A549 (cell line): Measurements from ENCODE around the gene LRRC9. TPM values are rescaled to one million over a fixed set of nuclear protein-coding genes. Genes with fewer than 3 reads are reported as not detected.

Source experiments
- ATAC-seq, 2 experiments: fragments of 200-7000 bp in 1 of 2; fragments of >200 bp in 1 of 2; cut with Nextera tagmentation in 1 of 2; cut with Tn5 transposase in 1 of 2; 3 replicates each; pipeline versions ENCODE4 v1.8.0 to v1.9.1; 2018 to 2020; ENCODE audit warnings: mild to moderate bottlenecking in 1 of 2, moderate library complexity in 1 of 2
- CTCF ChIA-PET: fragments of 300-600 bp; sonication (Branson Sonifier 250); formaldehyde crosslinking; extraction: SDS; loops from one replicate; lab custom pipeline; 2021; ENCODE audit warnings: antibody characterized with exemption, inconsistent platforms; lab: Yijun Ruan, JAX
- POLR2A ChIA-PET: fragments of 350-600 bp; formaldehyde crosslinking; extraction: SDS; loops from one replicate; lab custom pipeline; 2021; ENCODE audit warnings: antibody characterized with exemption, inconsistent platforms; lab: Yijun Ruan, JAX
- DNase-seq, 2 experiments: peaks; one replicate each; pipeline versions ENCODE4 v3.0.0 to v3.0.0-alpha.2; 2011 to 2016; ENCODE audit warnings: low read depth in 1 of 2, low spot score in 1 of 2
- FAIRE-seq: peaks from 2 replicates; lab custom pipeline; 2011; peaks lifted over from hg19 to GRCh38; lab: Jason Lieb, UNC
- H3K27ac ChIP-seq, 2 experiments: fragments of >200 bp; sonication (Bioruptor Twin); formaldehyde crosslinking; 3 replicates each; pipeline ENCODE4 v1.5.1; 2016 to 2017
- H3K4me1 ChIP-seq: fragments of >200 bp; sonication (Bioruptor Twin); formaldehyde crosslinking; 3 replicates; pipeline ENCODE4 v1.6.1; 2016
- H3K4me2 ChIP-seq: fragments of >200 bp; sonication (Bioruptor Twin); formaldehyde crosslinking; 3 replicates; pipeline ENCODE4 v1.6.1; 2016
- H3K4me3 ChIP-seq: fragments of >200 bp; sonication (Bioruptor Twin); formaldehyde crosslinking; 3 replicates; pipeline ENCODE4 v1.5.1; 2016
- H3K9me3 ChIP-seq: fragments of >200 bp; sonication (Bioruptor Twin); formaldehyde crosslinking; 3 replicates; pipeline ENCODE4 v1.6.1; 2016
- BHLHE40 ChIP-seq: IDR thresholded peaks from 2 replicates; pipeline ENCODE4 v1.6.1; 2012; ENCODE audit warnings: low read depth, low read length, inconsistent platforms
- CEBPB ChIP-seq, 2 experiments: fragments of >200 bp in 1 of 2; sonication (Bioruptor Twin) in 1 of 2; formaldehyde crosslinking in 1 of 2; IDR thresholded peaks; 2 replicates each; pipeline ENCODE4 v1.6.1; 2012 to 2016
- CHD2 ChIP-seq: fragments of 150-350 bp; IDR thresholded peaks from 2 replicates; pipeline ENCODE4 v1.6.1; 2014; ENCODE audit warnings: low read length; ENCODE audit not compliant: partially characterized antibody
- EHMT2 ChIP-seq: fragments of 200-600 bp; sonication (generic); IDR thresholded peaks from 2 replicates; pipeline ENCODE4 v1.6.1; 2016; ENCODE audit warnings: antibody characterized with exemption, low read depth, mild to moderate bottlenecking, moderate library complexity
- FOSL2 ChIP-seq, 2 experiments: fragments of 450-650 bp in 1 of 2; fragments of >200 bp in 1 of 2; sonication (Bioruptor Twin) in 1 of 2; formaldehyde crosslinking; IDR thresholded peaks; 2 replicates each; pipeline versions ENCODE4 v1.5.0 to v1.6.1; 2016 to 2020; ENCODE audit warnings: mild to moderate bottlenecking in 1 of 2, moderate library complexity in 1 of 2
- GATA3 ChIP-seq: IDR thresholded peaks from 2 replicates; pipeline ENCODE4 v1.6.1; 2012; ENCODE audit warnings: borderline replicate concordance
- HDAC2 ChIP-seq: fragments of 200-600 bp; sonication (generic); IDR thresholded peaks from 2 replicates; pipeline ENCODE4 v1.6.1; 2016
- HOXB5 ChIP-seq: fragments of 250-450 bp; sonication (Bioruptor Pico); IDR thresholded peaks from 2 replicates; pipeline ENCODE4 v1.5.0; 2020; ENCODE audit warnings: mild to moderate bottlenecking, moderate library complexity
- JUN ChIP-seq, 2 experiments: fragments of >200 bp; sonication (Bioruptor Twin); formaldehyde crosslinking; IDR thresholded peaks; 2 replicates in 1 of 2; 3 replicates in 1 of 2; pipeline ENCODE4 v1.6.1; 2016 to 2017
- JUNB ChIP-seq: fragments of >200 bp; sonication (Bioruptor Twin); formaldehyde crosslinking; IDR thresholded peaks from 2 replicates; pipeline ENCODE4 v1.6.1; 2016
- MYC ChIP-seq: IDR thresholded peaks from 2 replicates; pipeline ENCODE4 v1.6.1; 2012; ENCODE audit warnings: mild to moderate bottlenecking, inconsistent platforms, low read length, improper control_type of control experiment, borderline replicate concordance
- NFE2L2 ChIP-seq: fragments of 150-350 bp; conservative IDR thresholded peaks from 2 replicates; pipeline ENCODE4 v1.6.1; 2014; ENCODE audit warnings: low read length
- PHF8 ChIP-seq: fragments of 200-600 bp; sonication (generic); IDR thresholded peaks from 2 replicates; pipeline ENCODE4 v1.6.1; 2016; ENCODE audit warnings: low read depth, mild to moderate bottlenecking, antibody characterized with exemption, moderate library complexity, borderline replicate concordance
- POLR2AphosphoS2 ChIP-seq: conservative IDR thresholded peaks from 2 replicates; pipeline ENCODE4 v1.6.1; 2012; ENCODE audit warnings: low read length, improper control_type of control experiment, inconsistent platforms
- RCOR1 ChIP-seq: fragments of 150-350 bp; IDR thresholded peaks from 2 replicates; pipeline ENCODE4 v1.6.1; 2014; ENCODE audit warnings: antibody characterized with exemption, low read length, low read depth
- SREBF2 ChIP-seq: fragments of 450-650 bp; IDR thresholded peaks from 2 replicates; pipeline ENCODE4 v1.6.1; 2014; ENCODE audit warnings: mild to moderate bottlenecking, moderate library complexity
- TP53 ChIP-seq: fragments of 250-450 bp; sonication (Bioruptor Pico); IDR thresholded peaks from 2 replicates; pipeline ENCODE4 v1.5.0; 2021; ENCODE audit warnings: mild to moderate bottlenecking, moderate library complexity
- ZC3H11A ChIP-seq: fragments of 450-650 bp; IDR thresholded peaks from 2 replicates; pipeline ENCODE4 v1.6.1; 2014; ENCODE audit warnings: antibody characterized with exemption, mild to moderate bottlenecking
- ZNF302 ChIP-seq: fragments of 250-450 bp; sonication (Bioruptor Pico); IDR thresholded peaks from 2 replicates; pipeline ENCODE4 v1.9.0; 2021; ENCODE audit warnings: inconsistent platforms, mild to moderate bottlenecking, moderate library complexity
- WGBS: methylation state at CpG from one replicate; pipeline ENCODE4 v1.1.6; 2017; ENCODE audit errors: missing lambda C conversion rate; 5-methylcytosine and 5-hydroxymethylcytosine counted together
- polyA plus RNA-seq, 4 experiments: library from polyadenylated mRNA; depleted of rRNA in 3 of 4; stranded (reverse); fragments of >200 nt; fragmentation: RNase III in 1 of 4; extraction: RNeasy Plus Mini Kit Qiagen cat#74134 plus additional on column Dnase treatment in 1 of 4; gene quantifications; 2 replicates in 3 of 4; 3 replicates in 1 of 4; pipeline ENCODE4 v1.2.3, GENCODE V29; 2011 to 2017
- TF ChIP-seq, protein P1 (sequence below): fragments of 200-600 bp; sonication (generic); IDR thresholded peaks from 2 replicates; pipeline ENCODE4 v1.6.1; 2016; ENCODE audit warnings: antibody characterized with exemption, mild to moderate bottlenecking, moderate library complexity
- TF ChIP-seq, protein P2 (sequence below): fragments of >200 bp; sonication (Bioruptor Twin); formaldehyde crosslinking; IDR thresholded peaks from 3 replicates; pipeline ENCODE4 v1.6.1; 2016

Gene LRRC9
- polyA plus RNA-seq, 2 of the 4 experiments (the other 2 are of a cell fraction), result not detected

DNA sequence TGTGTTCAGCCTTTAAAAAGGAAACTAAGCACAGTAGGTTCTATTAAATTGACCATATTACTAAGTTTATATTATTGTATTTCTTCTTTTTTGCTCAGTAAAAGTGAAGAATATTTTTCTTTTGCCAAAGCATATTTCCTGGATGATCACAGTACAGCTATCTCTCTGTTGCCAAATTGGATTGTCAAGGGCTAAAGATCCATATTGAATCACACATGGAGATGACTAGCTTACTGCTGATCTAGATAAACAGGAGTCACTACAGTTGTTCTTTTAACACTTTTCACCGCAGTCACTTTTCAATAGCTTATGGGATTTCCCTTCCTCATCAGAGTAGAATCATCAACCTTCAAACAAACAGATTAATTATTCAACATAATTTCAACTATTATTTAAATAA is 78.6 kb downstream of the LRRC9 start:
- CTCF ChIA-PET, result interaction anchor here (1.3 kb wide), 1 partner anchor 167 kb away, joined by 5 read pairs; the partner anchor contains the start of gene DHRS7
- TF ChIP-seq FOSL2 (IDR thresholded peaks at IDR 0.05) (no peak), FOSL2 (CRISPR knock-in tag; IDR thresholded peaks at IDR 0.05) (no peak), TP53 (no peak), POLR2AphosphoS2 (no peak), SREBF2 (no peak), ZNF302 (CRISPR knock-in tag) (no peak), CEBPB (IDR thresholded peaks at IDR 0.05) (no peak)
- H3K27ac ChIP-seq, result no peak overlapping the region
- DNase-seq, result no peak
- 34% methylated on average over 1 of the region's 1 CpG for WGBS
- ATAC-seq, result no peak
- H3K4me1 ChIP-seq, result peaks cover 4% of the 10 kb centered on the region; the same call in 2 of the 3 replicates
- POLR2A ChIA-PET, result no interaction called here
- H3K4me2 ChIP-seq, result no peak overlapping the region
- no peak overlapping the region for H3K4me3 ChIP-seq
- H3K9me3 ChIP-seq, result no peaks in the 10 kb centered on the region
- FAIRE-seq, result no peak

DNA sequence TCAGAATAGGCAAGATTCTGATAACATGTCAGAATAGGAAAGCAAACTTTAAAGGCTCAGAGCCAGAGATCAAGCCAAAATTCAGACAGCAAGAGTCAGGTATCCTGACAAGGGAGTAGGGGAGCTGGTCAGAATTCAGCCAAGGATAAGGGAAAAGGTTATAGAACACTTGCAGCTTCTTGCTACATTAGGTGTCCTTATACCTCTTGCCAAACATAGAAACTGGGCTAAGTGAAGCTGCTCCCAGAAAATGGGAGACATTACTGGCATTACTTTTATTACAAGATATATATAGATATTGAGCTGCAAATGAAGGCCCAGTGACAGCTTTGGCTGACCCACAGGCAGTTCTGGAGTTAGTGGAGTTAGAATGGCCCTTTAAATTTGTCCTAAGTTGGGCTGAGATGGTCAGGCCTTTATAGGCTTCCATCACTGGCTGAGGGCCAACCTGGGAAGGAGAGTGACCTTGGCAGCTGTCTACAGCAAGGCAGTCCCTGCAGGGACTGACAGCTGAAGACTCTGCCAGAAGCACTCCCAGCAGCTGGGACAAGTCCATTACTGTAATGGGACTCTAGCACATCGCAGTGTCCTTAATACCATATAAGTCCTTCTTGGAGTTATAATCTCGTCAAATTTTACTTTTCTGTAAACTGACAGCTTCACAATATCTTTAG is 83.0 kb downstream of the LRRC9 start:
- ATAC-seq (no peak), DNase-seq (no peak), FAIRE-seq (no peak)
- Histone ChIP-seq H3K27ac (no peak overlapping the region), H3K4me1 (peaks cover 9% of the 10 kb centered on the region; the same call in 2 of the 3 replicates), H3K4me3 (no peak overlapping the region), H3K4me2 (no peak overlapping the region), H3K9me3 (no peaks in the 10 kb centered on the region)
- 28% methylated on average over 2 of the region's 2 CpGs for WGBS
- ChIA-PET POLR2A (no interaction called here), CTCF (interaction anchor here (1.3 kb wide), 1 partner anchor 163 kb away, joined by 3 read pairs; no protein-coding TSS in a partner anchor)
- no peak for TF ChIP-seq JUNB
- TF ChIP-seq BHLHE40, result no peak
- TF ChIP-seq MYC, result no peak
- no peak for TF ChIP-seq POLR2AphosphoS2
- TF ChIP-seq NFE2L2, result no peak
- TF ChIP-seq CHD2, result no peak
- no peak for TF ChIP-seq ZC3H11A
- TF ChIP-seq PHF8, result no peak
- no peak for TF ChIP-seq FOSL2 (IDR thresholded peaks at IDR 0.05)
- TF ChIP-seq FOSL2 (CRISPR knock-in tag; IDR thresholded peaks at IDR 0.05), result no peak
- no peak for TF ChIP-seq HOXB5 (CRISPR knock-in tag)
- TF ChIP-seq, protein P1, sequence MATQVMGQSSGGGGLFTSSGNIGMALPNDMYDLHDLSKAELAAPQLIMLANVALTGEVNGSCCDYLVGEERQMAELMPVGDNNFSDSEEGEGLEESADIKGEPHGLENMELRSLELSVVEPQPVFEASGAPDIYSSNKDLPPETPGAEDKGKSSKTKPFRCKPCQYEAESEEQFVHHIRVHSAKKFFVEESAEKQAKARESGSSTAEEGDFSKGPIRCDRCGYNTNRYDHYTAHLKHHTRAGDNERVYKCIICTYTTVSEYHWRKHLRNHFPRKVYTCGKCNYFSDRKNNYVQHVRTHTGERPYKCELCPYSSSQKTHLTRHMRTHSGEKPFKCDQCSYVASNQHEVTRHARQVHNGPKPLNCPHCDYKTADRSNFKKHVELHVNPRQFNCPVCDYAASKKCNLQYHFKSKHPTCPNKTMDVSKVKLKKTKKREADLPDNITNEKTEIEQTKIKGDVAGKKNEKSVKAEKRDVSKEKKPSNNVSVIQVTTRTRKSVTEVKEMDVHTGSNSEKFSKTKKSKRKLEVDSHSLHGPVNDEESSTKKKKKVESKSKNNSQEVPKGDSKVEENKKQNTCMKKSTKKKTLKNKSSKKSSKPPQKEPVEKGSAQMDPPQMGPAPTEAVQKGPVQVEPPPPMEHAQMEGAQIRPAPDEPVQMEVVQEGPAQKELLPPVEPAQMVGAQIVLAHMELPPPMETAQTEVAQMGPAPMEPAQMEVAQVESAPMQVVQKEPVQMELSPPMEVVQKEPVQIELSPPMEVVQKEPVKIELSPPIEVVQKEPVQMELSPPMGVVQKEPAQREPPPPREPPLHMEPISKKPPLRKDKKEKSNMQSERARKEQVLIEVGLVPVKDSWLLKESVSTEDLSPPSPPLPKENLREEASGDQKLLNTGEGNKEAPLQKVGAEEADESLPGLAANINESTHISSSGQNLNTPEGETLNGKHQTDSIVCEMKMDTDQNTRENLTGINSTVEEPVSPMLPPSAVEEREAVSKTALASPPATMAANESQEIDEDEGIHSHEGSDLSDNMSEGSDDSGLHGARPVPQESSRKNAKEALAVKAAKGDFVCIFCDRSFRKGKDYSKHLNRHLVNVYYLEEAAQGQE, result no peak
- no peak for TF ChIP-seq GATA3
- TF ChIP-seq ZNF302 (CRISPR knock-in tag), result no peak
- TF ChIP-seq HDAC2, result no peak
- no peak for TF ChIP-seq JUN (IDR thresholded peaks at IDR 0.05)

DNA sequence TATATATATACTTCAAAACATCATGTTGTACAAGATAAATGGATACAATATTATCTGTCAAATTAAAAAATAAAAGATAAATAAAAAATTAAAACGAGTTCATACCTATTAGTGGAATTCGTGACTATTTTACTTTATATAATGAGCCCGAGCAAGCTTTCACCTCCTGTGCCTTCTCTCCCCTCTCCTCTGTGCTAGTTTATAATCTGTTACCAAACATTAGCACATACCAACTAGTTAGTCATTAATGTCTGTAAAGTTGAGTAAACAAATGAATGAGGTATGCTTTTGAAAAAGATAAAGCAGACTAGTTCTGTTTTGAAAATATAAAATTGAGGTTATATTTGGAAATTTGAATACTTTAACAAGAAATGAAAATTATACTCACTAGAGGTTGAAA is 84.0 kb downstream of the LRRC9 start:
- FAIRE-seq, result no peak
- no peak overlapping the region for H3K27ac ChIP-seq
- TF ChIP-seq, protein P2, sequence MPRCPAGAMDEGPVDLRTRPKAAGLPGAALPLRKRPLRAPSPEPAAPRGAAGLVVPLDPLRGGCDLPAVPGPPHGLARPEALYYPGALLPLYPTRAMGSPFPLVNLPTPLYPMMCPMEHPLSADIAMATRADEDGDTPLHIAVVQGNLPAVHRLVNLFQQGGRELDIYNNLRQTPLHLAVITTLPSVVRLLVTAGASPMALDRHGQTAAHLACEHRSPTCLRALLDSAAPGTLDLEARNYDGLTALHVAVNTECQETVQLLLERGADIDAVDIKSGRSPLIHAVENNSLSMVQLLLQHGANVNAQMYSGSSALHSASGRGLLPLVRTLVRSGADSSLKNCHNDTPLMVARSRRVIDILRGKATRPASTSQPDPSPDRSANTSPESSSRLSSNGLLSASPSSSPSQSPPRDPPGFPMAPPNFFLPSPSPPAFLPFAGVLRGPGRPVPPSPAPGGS, result no peak
- TF ChIP-seq POLR2AphosphoS2, result no peak
- TF ChIP-seq NFE2L2, result no peak
- TF ChIP-seq, protein P1, result no peak
- no peak for TF ChIP-seq EHMT2
- no peak for TF ChIP-seq RCOR1
- TF ChIP-seq, all 56 proteins: peak for 0
- Histone ChIP-seq H3K4me2 (peak overlapping the region; percentile 36; the same call in 2 of the 3 replicates), H3K4me1 (peaks cover 9% of the 10 kb centered on the region; the same call in 2 of the 3 replicates), H3K4me3 (no peak overlapping the region), H3K9me3 (no peaks in the 10 kb centered on the region)
- 4% methylated on average over 3 of the region's 3 CpGs for WGBS
- no peak for DNase-seq
- no peak for ATAC-seq
- CTCF ChIA-PET, result no interaction called here
- POLR2A ChIA-PET, result no interaction called here
